Omental fat pad (tissue), 4 donors: ENCODE results near the gene ERC2. TPM values are rescaled to one million over a fixed set of nuclear protein-coding genes. Genes with fewer than 3 reads are reported as not detected.

Experiments used
- ATAC-seq: fragments of 150-250 bp; one replicate; pipeline ENCODE4 v1.9.1; 2016; ENCODE audit warnings: mild to moderate bottlenecking, moderate library complexity; ENCODE audit not compliant: low FRiP score
- DNase-seq: peaks from one replicate; pipeline ENCODE4 v3.0.0-alpha.2; 2019; ENCODE audit warnings: low spot score
- CTCF ChIP-seq, 3 donors: fragments of 450-650 bp; IDR thresholded peaks; one replicate each; pipeline ENCODE4 v1.5.1; 2016 to 2017; ENCODE audit warnings: antibody characterized with exemption in 3 of 3, mild to moderate bottlenecking in 3 of 3, moderate library complexity in 2 of 3
- total RNA-seq, 4 donors: library from RNA; depleted of rRNA; stranded (reverse); fragments of >200 nt; gene quantifications; one replicate each; pipeline ENCODE4 v1.1.0, GENCODE V29; 2016

Gene ERC2
- total RNA-seq, 4 donors from 2014 or later = 0.75 to 4.2 (median 2.3) TPM; not detected in 1

GRCh38 chr3:55537563-55537962, 930.7 kb downstream of the ERC2 start:
- ATAC-seq (no peak), DNase-seq (no peak)
- TF ChIP-seq CTCF (IDR thresholded peaks at IDR 0.05) = no peak

GRCh38 chr3:55537129-55537528, 931.1 kb downstream of the ERC2 start:
- no peak for TF ChIP-seq CTCF (IDR thresholded peaks at IDR 0.05)
- DNase-seq (no peak), ATAC-seq (no peak)

GRCh38 chr3:55534876-55535275, 933.4 kb downstream of the ERC2 start:
- DNase-seq = no peak
- ATAC-seq = no peak
- TF ChIP-seq CTCF (IDR thresholded peaks at IDR 0.05) = no peak

- DNase-seq = no peak
- no peak for ATAC-seq
- no peak for TF ChIP-seq CTCF (IDR thresholded peaks at IDR 0.05)
Observed at GRCh38 chr3:55532806-55533205, 935.5 kb downstream of the ERC2 start.

- ATAC-seq = no peak
- TF ChIP-seq CTCF (IDR thresholded peaks at IDR 0.05) = no peak
Observed at GRCh38 chr3:55531321-55531720, 936.9 kb downstream of the ERC2 start.

GRCh38 chr3:55527361-55527760, 940.9 kb downstream of the ERC2 start:
- TF ChIP-seq CTCF (IDR thresholded peaks at IDR 0.05) = no peak
- no peak for ATAC-seq

More at GRCh38 chr3:55531321-55531720, 936.9 kb downstream of the ERC2 start:
- DNase-seq = no peak

GRCh38 chr3:55526332-55527030, 941.8 kb downstream of the ERC2 start:
- ATAC-seq = no peak
- TF ChIP-seq CTCF (IDR thresholded peaks at IDR 0.05) = no peak
- DNase-seq = no peak

More at GRCh38 chr3:55527361-55527760, 940.9 kb downstream of the ERC2 start:
- DNase-seq = no peak
